ENCODE data around the gene HOXA1.

HOXA1 gene

GRCh38 chr7:27124902-27125689 is 29.3 kb upstream of the HOXA1 start:
- no peak overlapping the region for H3K4me3 ChIP-seq (ENCODE audit: low read depth, low read length)
- no peak for TF ChIP-seq CTCF (IDR thresholded peaks at IDR 0.05; ENCODE audit: low read depth, low read length)

DNA sequence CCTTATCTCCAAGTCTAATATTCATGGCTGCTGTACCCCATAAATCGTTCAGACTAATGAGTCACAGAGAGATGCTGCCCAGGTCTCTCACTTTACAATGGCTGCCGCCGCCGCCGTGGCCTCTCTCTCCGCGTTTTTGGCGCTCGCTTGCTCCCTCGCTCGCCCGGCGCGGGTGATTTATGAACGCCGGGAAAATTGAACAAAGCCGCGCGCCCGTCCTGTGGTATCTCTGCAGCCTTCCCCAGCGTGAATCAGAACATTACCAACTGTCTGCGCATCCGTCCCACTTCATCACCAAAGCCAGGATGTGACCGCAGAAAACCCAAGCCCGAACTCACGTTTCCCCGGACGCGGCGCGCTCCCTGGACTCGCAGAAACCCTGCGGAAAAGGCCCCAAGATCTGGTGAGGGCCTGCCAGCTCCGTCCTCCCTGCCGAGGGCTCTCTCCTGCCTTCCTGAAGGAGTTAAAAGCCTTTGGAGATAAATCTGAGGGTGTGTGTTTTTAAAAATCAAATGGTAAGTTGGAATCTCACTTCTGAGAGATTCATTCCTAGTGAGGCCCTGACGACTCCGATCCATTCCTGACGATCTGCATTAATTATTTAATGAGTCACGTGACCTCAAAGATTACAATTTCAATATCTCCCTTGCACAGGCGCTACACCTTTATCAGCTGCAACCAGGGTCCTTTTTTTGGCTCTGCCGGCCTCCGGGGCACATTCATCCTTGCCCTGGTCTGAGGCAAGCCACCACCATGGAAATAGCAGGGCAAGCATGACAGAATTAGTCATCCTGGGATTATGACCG is 28.5 kb upstream of the HOXA1 start:
- no peak for TF ChIP-seq CTCF (IDR thresholded peaks at IDR 0.05; ENCODE audit: low read depth, low read length)
- peak overlapping the region; percentile 46 for H3K4me3 ChIP-seq (ENCODE audit: low read depth, low read length)

DNA sequence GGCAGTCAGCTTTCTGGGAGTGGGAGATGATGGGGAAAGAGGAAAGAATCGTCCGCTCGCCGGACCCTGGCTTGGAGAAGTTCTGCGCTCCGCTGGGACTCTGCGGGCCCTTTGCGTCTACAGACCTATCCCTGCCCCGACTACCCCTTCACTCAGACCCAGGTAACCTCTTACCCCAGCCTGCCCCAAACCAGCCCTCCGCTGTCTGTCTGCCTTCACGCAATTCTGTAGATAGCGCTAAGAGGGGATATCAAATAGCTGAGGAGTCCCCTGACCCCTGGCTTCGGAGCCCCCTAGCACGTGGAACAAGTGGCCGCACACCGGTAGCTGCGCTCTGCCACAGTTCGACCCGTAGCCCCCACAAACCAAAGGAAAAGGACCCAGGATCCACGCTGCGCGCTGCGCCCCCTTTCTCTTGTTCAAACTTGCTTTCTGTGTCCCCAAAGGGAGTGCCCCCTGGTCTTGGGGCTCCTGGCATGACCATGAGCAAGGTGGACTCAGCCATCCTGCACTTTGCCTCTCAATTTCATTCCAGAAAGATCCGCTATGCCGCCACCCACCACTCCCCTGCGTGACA is 27.8 kb upstream of the HOXA1 start:
- TF ChIP-seq CTCF (IDR thresholded peaks at IDR 0.05; ENCODE audit: low read depth, low read length), result no peak
- H3K4me3 ChIP-seq (ENCODE audit: low read depth, low read length), result peak overlapping the region; percentile 46

GRCh38 chr7:27123007-27123476 is 27.2 kb upstream of the HOXA1 start:
- peak overlapping the region; percentile 46 for H3K4me3 ChIP-seq (ENCODE audit: low read depth, low read length)
- no peak for TF ChIP-seq CTCF (IDR thresholded peaks at IDR 0.05; ENCODE audit: low read depth, low read length)

- peak overlapping the region; percentile 46 for H3K4me3 ChIP-seq (ENCODE audit: low read depth, low read length)
- no peak for TF ChIP-seq CTCF (IDR thresholded peaks at IDR 0.05; ENCODE audit: low read depth, low read length)
Measured at GRCh38 chr7:27122077-27122910, 26.5 kb upstream of the HOXA1 start.

GRCh38 chr7:27121684-27122076 is 25.9 kb upstream of the HOXA1 start:
- peak overlapping the region; percentile 46 for H3K4me3 ChIP-seq (ENCODE audit: low read depth, low read length)

More at GRCh38 chr7:27121684-27122076, 25.9 kb upstream of the HOXA1 start:
- no peak for TF ChIP-seq CTCF (IDR thresholded peaks at IDR 0.05; ENCODE audit: low read depth, low read length)
